HEK293T (cell line): ENCODE measurements around the gene HCN2.

Source experiments
- ARNT ChIP-seq: fragments of 450-650 bp; IDR thresholded peaks from 2 replicates; pipeline ENCODE4 v1.6.1; 2017; ENCODE audit warnings: mild to moderate bottlenecking
- L3MBTL2 ChIP-seq: fragments of 450-650 bp; conservative IDR thresholded peaks from 2 replicates; pipeline ENCODE4 v1.6.1; 2016; ENCODE audit warnings: mild to moderate bottlenecking
- SP1 ChIP-seq: fragments of 450-650 bp; IDR thresholded peaks from 2 replicates; pipeline ENCODE4 v1.6.1; 2017
- TARDBP ChIP-seq: fragments of 450-650 bp; IDR thresholded peaks from 2 replicates; pipeline ENCODE4 v1.6.1; 2016
- ZNF384 ChIP-seq: fragments of 450-650 bp; IDR thresholded peaks from 2 replicates; pipeline ENCODE4 v1.6.1; 2016

DNA sequence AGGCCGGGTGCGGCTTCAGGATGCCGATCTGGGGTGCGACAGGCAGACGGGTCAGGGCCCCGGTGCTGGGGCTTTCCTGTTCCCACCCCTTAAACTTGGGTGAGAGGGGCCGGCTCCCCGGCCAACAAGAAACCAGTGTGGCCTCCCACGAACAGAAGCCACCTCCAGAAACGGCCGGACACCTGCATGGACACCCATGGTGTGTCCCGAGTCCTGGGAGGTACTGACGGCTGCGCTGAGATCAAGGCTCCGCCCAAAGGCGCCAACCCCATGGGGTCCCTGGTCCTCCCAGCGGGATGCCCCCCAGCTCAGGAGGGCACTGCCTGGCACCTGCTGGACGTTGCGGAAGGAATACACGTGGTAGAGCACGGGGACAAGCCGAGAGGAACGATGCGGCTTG, 32.1 kb downstream of the HCN2 start:
- TF ChIP-seq ARNT (no peak), ZNF384 (no peak), SP1 (no peak), TARDBP (no peak), L3MBTL2 (no peak)
